HepG2 (cell line): Measurements from ENCODE around the gene ESRP2. TPM values are rescaled to one million over a fixed set of nuclear protein-coding genes. Genes with fewer than 3 reads are reported as not detected.

Source experiments
- ATF2 ChIP-seq: sonication (generic); formaldehyde crosslinking; IDR thresholded peaks from 2 replicates; pipeline ENCODE4 v1.4.0; 2020; ENCODE audit warnings: missing genetic modification reagents
- CHD4 ChIP-seq: fragments of 200-600 bp; sonication (generic); IDR thresholded peaks from 2 replicates; pipeline ENCODE4 v1.7.0; 2017; ENCODE audit warnings: mild to moderate bottlenecking, low read length, borderline replicate concordance
- CREB1 ChIP-seq, 2 experiments: fragments of 450-650 bp in 1 of 2; IDR thresholded peaks; 2 replicates each; pipeline ENCODE4 v1.6.1; 2016 to 2017; ENCODE audit warnings: control low read depth in 1 of 2, mild to moderate bottlenecking in 1 of 2, missing compliant biosample characterization in 1 of 2, missing genetic modification characterization in 1 of 2
- ELK4 ChIP-seq: sonication (generic); formaldehyde crosslinking; IDR thresholded peaks from 2 replicates; pipeline ENCODE4 v1.9.0; 2021; ENCODE audit warnings: missing genetic modification reagents, borderline replicate concordance
- EP300 ChIP-seq, 3 experiments: sonication (generic) in 1 of 3; formaldehyde crosslinking in 1 of 3; IDR thresholded peaks; 2 replicates each; pipeline versions ENCODE4 v1.5.1 to v1.6.1; 2011 to 2020; ENCODE audit warnings: low read depth in 2 of 3, low read length in 2 of 3, borderline replicate concordance in 1 of 3, improper control_type of control experiment in 1 of 3, mild to moderate bottlenecking in 1 of 3, missing genetic modification reagents in 1 of 3, moderate library complexity in 1 of 3
- HCFC1 ChIP-seq: fragments of 150-350 bp; IDR thresholded peaks from 2 replicates; pipeline ENCODE4 v1.6.1; 2014; ENCODE audit warnings: low read depth, low read length
- KAT8 ChIP-seq: IDR thresholded peaks from 2 replicates; pipeline ENCODE4 v1.6.1; 2016; ENCODE audit warnings: missing genetic modification reagents, missing compliant biosample characterization
- KLF6 ChIP-seq: IDR thresholded peaks from 2 replicates; pipeline ENCODE4 v1.8.0; 2016; ENCODE audit warnings: missing biosample characterization, missing genetic modification reagents
- NRL ChIP-seq: sonication (generic); formaldehyde crosslinking; IDR thresholded peaks from 2 replicates; pipeline ENCODE4 v1.5.0; 2020; ENCODE audit warnings: missing genetic modification reagents, mild to moderate bottlenecking, moderate library complexity, borderline replicate concordance
- PCBP2 ChIP-seq: fragments of 200-400 bp; formaldehyde crosslinking; optimal IDR thresholded peaks from 2 replicates; pipeline ENCODE3; 2018; ENCODE audit warnings: low read length, low read depth; ENCODE audit not compliant: poor library complexity, severe bottlenecking
- RFX3 ChIP-seq: IDR thresholded peaks from 2 replicates; pipeline ENCODE4 v1.6.1; 2016; ENCODE audit warnings: missing biosample characterization, missing genetic modification reagents
- RXRA ChIP-seq: sonication (generic); formaldehyde crosslinking; IDR thresholded peaks from 2 replicates; pipeline ENCODE4 v1.5.1; 2020; ENCODE audit warnings: missing genetic modification reagents
- STAT5B ChIP-seq: sonication (generic); formaldehyde crosslinking; IDR thresholded peaks from 2 replicates; pipeline ENCODE4 v1.4.0; 2020; ENCODE audit warnings: missing genetic modification reagents
- YEATS2 ChIP-seq: sonication (generic); formaldehyde crosslinking; IDR thresholded peaks from 2 replicates; pipeline ENCODE4 v1.4.0; 2020; ENCODE audit warnings: missing genetic modification reagents, borderline replicate concordance
- ZBTB25 ChIP-seq: IDR thresholded peaks from 2 replicates; pipeline ENCODE4 v1.6.1; 2018; ENCODE audit warnings: missing genetic modification reagents
- ZBTB8A ChIP-seq: sonication (generic); formaldehyde crosslinking; IDR thresholded peaks from 2 replicates; pipeline ENCODE4 v1.4.0; 2020; ENCODE audit warnings: mild to moderate bottlenecking, low read depth, missing genetic modification reagents, borderline replicate concordance
- ZNF589 ChIP-seq: sonication (generic); formaldehyde crosslinking; conservative IDR thresholded peaks from 2 replicates; pipeline ENCODE4 v1.8.0; 2022; ENCODE audit warnings: mild to moderate bottlenecking, moderate library complexity, missing genetic modification reagents
- polyA plus RNA-seq, 8 experiments: library from polyadenylated mRNA; depleted of rRNA in 3 of 8; stranded (reverse) in 7 of 8; unstranded in 1 of 8; fragments of >200 nt; fragmentation: Illumina TruSeq in 4 of 8; extraction: Trizol in 4 of 8; gene quantifications; 2 replicates each; pipeline versions ENCODE4 v1.2.1 to v1.2.3, GENCODE V29; 2011 to 2016; ENCODE audit warnings: low read depth in 4 of 8, missing spikeins in 1 of 8, mixed read lengths in 1 of 8; ENCODE audit not compliant: insufficient read depth in 1 of 8
- total RNA-seq, 5 experiments: library from RNA; depleted of rRNA; stranded (reverse); fragments of >200 nt; fragmentation: Illumina TruSeq; extraction: Trizol; gene quantifications; 2 replicates each; pipeline ENCODE4 v1.2.3, GENCODE V29; 2016; ENCODE audit warnings: low read depth in 1 of 5
- TF ChIP-seq, protein P1 (sequence below): sonication (generic); formaldehyde crosslinking; IDR thresholded peaks from 2 replicates; pipeline ENCODE4 v1.8.0; 2022; ENCODE audit warnings: low read depth, missing genetic modification reagents
- TF ChIP-seq, protein P2 (sequence below): sonication (generic); formaldehyde crosslinking; IDR thresholded peaks from 2 replicates; pipeline ENCODE4 v1.5.0; 2020; ENCODE audit warnings: mild to moderate bottlenecking, missing genetic modification reagents

The ESRP2 gene
- total and polyA plus RNA-seq, 2 of the 13 experiments (the other 11 are each of a cell fraction or from before 2014, with no cell fraction given) = 21.1 to 32.4 TPM

- TF ChIP-seq EP300 (IDR thresholded peaks at IDR 0.05; ENCODE audit: low read depth in 2 of 2, low read length in 2 of 2) (peak; percentile 42 to 68; a peak in 3 of 4 replicates), EP300 (CRISPR knock-in tag; IDR thresholded peaks at IDR 0.05; ENCODE audit: borderline replicate concordance) (peak; percentile 71), RXRA (CRISPR knock-in tag) (peak; percentile 92), KAT8 (CRISPR knock-in tag) (peak; percentile 86), NRL (CRISPR knock-in tag) (0 out of 2 replicates have a peak, but pooled peaks have one; percentile 52), YEATS2 (CRISPR knock-in tag) (peak; percentile 42; the same call in 1 of the 2 replicates), CREB1 (IDR thresholded peaks at IDR 0.05) (no peak), CREB1 (CRISPR knock-in tag; IDR thresholded peaks at IDR 0.05) (no peak), ATF2 (CRISPR knock-in tag) (peak; percentile 69), ELK4 (no peak), HCFC1 (no peak), STAT5B (CRISPR knock-in tag) (no peak), CHD4 (no peak; the same call in 1 of the 2 replicates), ZBTB25 (CRISPR knock-in tag) (peak; percentile 40; the same call in 1 of the 2 replicates), KLF6 (peak; percentile 77; the same call in 1 of the 2 replicates), ZBTB8A (CRISPR knock-in tag) (no peak), ZNF589 (CRISPR knock-in tag) (no peak; the same call in 1 of the 2 replicates), PCBP2 (no peak), RFX3 (CRISPR knock-in tag) (no peak)
- TF ChIP-seq, protein P1, sequence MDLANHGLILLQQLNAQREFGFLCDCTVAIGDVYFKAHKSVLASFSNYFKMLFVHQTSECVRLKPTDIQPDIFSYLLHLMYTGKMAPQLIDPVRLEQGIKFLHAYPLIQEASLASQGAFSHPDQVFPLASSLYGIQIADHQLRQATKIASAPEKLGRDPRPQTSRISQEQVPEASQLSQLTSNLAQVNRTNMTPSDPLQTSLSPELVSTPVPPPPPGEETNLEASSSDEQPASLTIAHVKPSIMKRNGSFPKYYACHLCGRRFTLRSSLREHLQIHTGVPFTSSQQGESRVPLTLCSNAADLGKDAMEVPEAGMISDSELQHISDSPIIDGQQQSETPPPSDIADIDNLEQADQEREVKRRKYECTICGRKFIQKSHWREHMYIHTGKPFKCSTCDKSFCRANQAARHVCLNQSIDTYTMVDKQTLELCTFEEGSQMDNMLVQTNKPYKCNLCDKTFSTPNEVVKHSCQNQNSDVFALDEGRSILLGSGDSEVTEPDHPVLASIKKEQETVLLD (CRISPR knock-in tag) = 0 out of 2 replicates have a peak, but pooled peaks have one; percentile 20
- TF ChIP-seq, protein P2, sequence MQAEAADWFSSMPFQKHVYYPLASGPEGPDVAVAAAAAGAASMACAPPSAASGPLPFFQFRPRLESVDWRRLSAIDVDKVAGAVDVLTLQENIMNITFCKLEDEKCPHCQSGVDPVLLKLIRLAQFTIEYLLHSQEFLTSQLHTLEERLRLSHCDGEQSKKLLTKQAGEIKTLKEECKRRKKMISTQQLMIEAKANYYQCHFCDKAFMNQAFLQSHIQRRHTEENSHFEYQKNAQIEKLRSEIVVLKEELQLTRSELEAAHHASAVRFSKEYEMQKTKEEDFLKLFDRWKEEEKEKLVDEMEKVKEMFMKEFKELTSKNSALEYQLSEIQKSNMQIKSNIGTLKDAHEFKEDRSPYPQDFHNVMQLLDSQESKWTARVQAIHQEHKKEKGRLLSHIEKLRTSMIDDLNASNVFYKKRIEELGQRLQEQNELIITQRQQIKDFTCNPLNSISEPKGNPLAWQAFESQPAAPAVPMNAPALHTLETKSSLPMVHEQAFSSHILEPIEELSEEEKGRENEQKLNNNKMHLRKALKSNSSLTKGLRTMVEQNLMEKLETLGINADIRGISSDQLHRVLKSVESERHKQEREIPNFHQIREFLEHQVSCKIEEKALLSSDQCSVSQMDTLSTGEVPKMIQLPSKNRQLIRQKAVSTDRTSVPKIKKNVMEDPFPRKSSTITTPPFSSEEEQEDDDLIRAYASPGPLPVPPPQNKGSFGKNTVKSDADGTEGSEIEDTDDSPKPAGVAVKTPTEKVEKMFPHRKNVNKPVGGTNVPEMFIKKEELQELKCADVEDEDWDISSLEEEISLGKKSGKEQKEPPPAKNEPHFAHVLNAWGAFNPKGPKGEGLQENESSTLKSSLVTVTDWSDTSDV (CRISPR knock-in tag) = no peak
Measured at GRCh38 chr16:68257906-68258800, 22.2 kb upstream of the ESRP2 start (continued).
